ENCODE measurements around the gene CLDN18.

Gene CLDN18

GRCh38 chr3:138066383-138066782 is 56.4 kb downstream of the CLDN18 start:
- no peaks in the 10 kb centered on the region for H3K79me2 ChIP-seq (ENCODE audit: insufficient read depth, low read length)
- no peak overlapping the region for H2AFZ ChIP-seq (ENCODE audit: low read length)
- no peaks in the 10 kb centered on the region for H3K9me3 ChIP-seq (ENCODE audit: low read length)
- H3F3A ChIP-seq (ENCODE audit: insufficient read depth, low read length) = no peaks in the 10 kb centered on the region
- H3K4me3 ChIP-seq (ENCODE audit: low read depth, low read length, poor library complexity, severe bottlenecking) = no peak overlapping the region
- H3K9me2 ChIP-seq (ENCODE audit: low read depth, low read length) = no peaks in the 10 kb centered on the region
- no peaks in the 10 kb centered on the region for H3K36me3 ChIP-seq (ENCODE audit: insufficient read depth, low read length)
- no peak overlapping the region for H3K9ac ChIP-seq (ENCODE audit: low read length)
- no peaks in the 10 kb centered on the region for H3K27me3 ChIP-seq (ENCODE audit: insufficient read depth, low read length)
- no peak overlapping the region for H3K4me2 ChIP-seq (ENCODE audit: low read length)
- TF ChIP-seq CTCF (IDR thresholded peaks at IDR 0.05; ENCODE audit: low read length) (no peak), EZH2 (IDR thresholded peaks at IDR 0.05; ENCODE audit: borderline replicate concordance, low read length) (no peak)
- H3K4me1 ChIP-seq (ENCODE audit: insufficient read depth, low read length, severe bottlenecking) = no peaks in the 10 kb centered on the region
- H3K27ac ChIP-seq (ENCODE audit: low read depth, low read length, poor library complexity, severe bottlenecking) = no peak overlapping the region
- no peaks in the 10 kb centered on the region for H4K20me1 ChIP-seq (ENCODE audit: insufficient read depth, low read length)

GRCh38 chr3:138066972-138067371 is 57.0 kb downstream of the CLDN18 start:
- Histone ChIP-seq H3K4me3 (ENCODE audit: low read depth, low read length, poor library complexity, severe bottlenecking) (no peak overlapping the region), H3K27ac (ENCODE audit: low read depth, low read length, poor library complexity, severe bottlenecking) (no peak overlapping the region), H3F3A (ENCODE audit: insufficient read depth, low read length) (no peaks in the 10 kb centered on the region), H3K9ac (ENCODE audit: low read length) (no peak overlapping the region), H4K20me1 (ENCODE audit: insufficient read depth, low read length) (no peaks in the 10 kb centered on the region), H2AFZ (ENCODE audit: low read length) (no peak overlapping the region), H3K9me3 (ENCODE audit: low read length) (no peaks in the 10 kb centered on the region), H3K4me1 (ENCODE audit: insufficient read depth, low read length, severe bottlenecking) (no peaks in the 10 kb centered on the region), H3K79me2 (ENCODE audit: insufficient read depth, low read length) (no peaks in the 10 kb centered on the region), H3K9me2 (ENCODE audit: low read depth, low read length) (no peaks in the 10 kb centered on the region), H3K36me3 (ENCODE audit: insufficient read depth, low read length) (no peaks in the 10 kb centered on the region), H3K4me2 (ENCODE audit: low read length) (no peak overlapping the region), H3K27me3 (ENCODE audit: insufficient read depth, low read length) (no peaks in the 10 kb centered on the region)
- no peak for TF ChIP-seq EZH2 (IDR thresholded peaks at IDR 0.05; ENCODE audit: borderline replicate concordance, low read length)
- TF ChIP-seq CTCF (IDR thresholded peaks at IDR 0.05; ENCODE audit: low read length) = no peak

GRCh38 chr3:138068046-138068445 is 58.1 kb downstream of the CLDN18 start:
- H3K9me3 ChIP-seq (ENCODE audit: low read length) = no peaks in the 10 kb centered on the region
- H2AFZ ChIP-seq (ENCODE audit: low read length) = no peak overlapping the region
- no peaks in the 10 kb centered on the region for H3K27me3 ChIP-seq (ENCODE audit: insufficient read depth, low read length)
- H4K20me1 ChIP-seq (ENCODE audit: insufficient read depth, low read length) = no peaks in the 10 kb centered on the region
- H3K9ac ChIP-seq (ENCODE audit: low read length) = no peak overlapping the region
- H3F3A ChIP-seq (ENCODE audit: insufficient read depth, low read length) = no peaks in the 10 kb centered on the region
- H3K79me2 ChIP-seq (ENCODE audit: insufficient read depth, low read length) = no peaks in the 10 kb centered on the region
- TF ChIP-seq EZH2 (IDR thresholded peaks at IDR 0.05; ENCODE audit: borderline replicate concordance, low read length) = no peak
- TF ChIP-seq CTCF (IDR thresholded peaks at IDR 0.05; ENCODE audit: low read length) = no peak
- H3K36me3 ChIP-seq (ENCODE audit: insufficient read depth, low read length) = no peaks in the 10 kb centered on the region
- H3K4me3 ChIP-seq (ENCODE audit: low read depth, low read length, poor library complexity, severe bottlenecking) = no peak overlapping the region
- no peak overlapping the region for H3K4me2 ChIP-seq (ENCODE audit: low read length)
- no peak overlapping the region for H3K27ac ChIP-seq (ENCODE audit: low read depth, low read length, poor library complexity, severe bottlenecking)
- no peaks in the 10 kb centered on the region for H3K4me1 ChIP-seq (ENCODE audit: insufficient read depth, low read length, severe bottlenecking)
- no peaks in the 10 kb centered on the region for H3K9me2 ChIP-seq (ENCODE audit: low read depth, low read length)
